OCI-LY3 (cell line): Measurements from ENCODE around the gene KRTAP3-2.

Source experiments
- EZH2phosphoT487 ChIP-seq: fragments of 200-600 bp; shearing (Covaris generic); IDR thresholded peaks from 2 replicates; pipeline ENCODE4 v1.6.1; 2018; ENCODE audit warnings: antibody characterized with exemption, mixed run types, low read depth
- TF ChIP-seq, protein P1 (sequence below): fragments of 200-600, 300-600 bp; sonication (generic); IDR thresholded peaks from 2 replicates; pipeline ENCODE4 v1.5.1; 2014; ENCODE audit warnings: antibody characterized with exemption, low read length, low read depth

DNA sequence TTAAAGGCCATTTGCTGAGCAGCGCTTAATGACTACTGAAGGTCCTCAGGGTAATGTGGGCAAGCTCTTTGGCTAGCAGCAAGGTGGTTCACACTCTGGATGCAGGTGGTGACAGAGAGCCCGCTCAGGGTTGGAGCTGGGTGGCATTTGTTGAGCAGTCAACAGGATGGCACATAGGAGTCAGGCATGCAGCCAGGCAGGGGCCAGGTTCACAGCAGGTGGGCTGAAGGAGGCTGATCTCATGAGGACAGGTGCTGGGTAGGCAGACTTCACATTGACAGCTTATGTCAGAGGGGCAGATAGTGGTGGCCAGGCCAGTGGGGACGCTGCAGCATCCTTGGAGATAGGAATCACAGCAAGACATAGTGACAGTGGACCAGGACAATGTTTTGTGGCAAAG, 4.7 kb upstream of the KRTAP3-2 start:
- TF ChIP-seq EZH2phosphoT487: no peak
- TF ChIP-seq, protein P1, sequence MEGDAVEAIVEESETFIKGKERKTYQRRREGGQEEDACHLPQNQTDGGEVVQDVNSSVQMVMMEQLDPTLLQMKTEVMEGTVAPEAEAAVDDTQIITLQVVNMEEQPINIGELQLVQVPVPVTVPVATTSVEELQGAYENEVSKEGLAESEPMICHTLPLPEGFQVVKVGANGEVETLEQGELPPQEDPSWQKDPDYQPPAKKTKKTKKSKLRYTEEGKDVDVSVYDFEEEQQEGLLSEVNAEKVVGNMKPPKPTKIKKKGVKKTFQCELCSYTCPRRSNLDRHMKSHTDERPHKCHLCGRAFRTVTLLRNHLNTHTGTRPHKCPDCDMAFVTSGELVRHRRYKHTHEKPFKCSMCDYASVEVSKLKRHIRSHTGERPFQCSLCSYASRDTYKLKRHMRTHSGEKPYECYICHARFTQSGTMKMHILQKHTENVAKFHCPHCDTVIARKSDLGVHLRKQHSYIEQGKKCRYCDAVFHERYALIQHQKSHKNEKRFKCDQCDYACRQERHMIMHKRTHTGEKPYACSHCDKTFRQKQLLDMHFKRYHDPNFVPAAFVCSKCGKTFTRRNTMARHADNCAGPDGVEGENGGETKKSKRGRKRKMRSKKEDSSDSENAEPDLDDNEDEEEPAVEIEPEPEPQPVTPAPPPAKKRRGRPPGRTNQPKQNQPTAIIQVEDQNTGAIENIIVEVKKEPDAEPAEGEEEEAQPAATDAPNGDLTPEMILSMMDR: no peak
